Right lobe of liver (tissue), 4 donors: Measurements from ENCODE around the gene OLIG2.

Experiments
- CTCF ChIP-seq, 4 donors: fragments of 200-600 bp in 3 of 4; fragments of 450-650 bp in 1 of 4; IDR thresholded peaks; one replicate each; pipeline versions ENCODE4 v1.5.1 to v1.8.0; 2016 to 2022; ENCODE audit warnings: antibody characterized with exemption in 4 of 4, mild to moderate bottlenecking in 2 of 4
- POLR2A ChIP-seq: fragments of 450-650 bp; IDR thresholded peaks from one replicate; pipeline ENCODE4 v1.6.1; 2017; ENCODE audit warnings: antibody characterized with exemption, mild to moderate bottlenecking
- donor health status: DM: no; HTN: no; CAD: no.
- donor health status: DM: no; HTN: no; CAD: no.
- donor health status: DM: no; HTN: yes; CAD: no.

GRCh38 chr21:33069645-33069993 is 43.9 kb downstream of the OLIG2 start:
- TF ChIP-seq CTCF (IDR thresholded peaks at IDR 0.05) (no peak), POLR2A (no peak)
